GM21717 (cell line): ENCODE measurements around the gene CCDC148.
"Not testable (repeated sequence)": the region's sequence is repeated elsewhere in the genome, so short reads cannot be mapped to it uniquely, and the experiment has no call there.

Experiments used
- ATAC-seq: cut with Tn5 transposase; IDR thresholded peaks from one replicate; pipeline ENCODE4 v1.9.1; 2021; ENCODE audit warnings: mild to moderate bottlenecking, moderate library complexity; ENCODE audit not compliant: unreplicated experiment

CCDC148 gene

GRCh38 chr2:158484892-158485556, 28.5 kb upstream of the CCDC148 start:
- no peak for ATAC-seq

- ATAC-seq = no peak
Measured at GRCh38 chr2:158482594-158482993, 26.0 kb upstream of the CCDC148 start.

GRCh38 chr2:158481116-158481515, 24.6 kb upstream of the CCDC148 start:
- no peak for ATAC-seq

GRCh38 chr2:158478816-158479215, 22.3 kb upstream of the CCDC148 start:
- ATAC-seq = no peak

GRCh38 chr2:158478237-158478636, 21.7 kb upstream of the CCDC148 start:
- ATAC-seq = no peak

GRCh38 chr2:158477202-158477601, 20.6 kb upstream of the CCDC148 start:
- no peak for ATAC-seq

GRCh38 chr2:158474526-158475011, 18.0 kb upstream of the CCDC148 start:
- ATAC-seq = not testable (repeated sequence)

- ATAC-seq = no peak
Measured at GRCh38 chr2:158473719-158474392, 17.3 kb upstream of the CCDC148 start.

- ATAC-seq = not testable (repeated sequence)
Measured at GRCh38 chr2:158473300-158473699, 16.7 kb upstream of the CCDC148 start.

GRCh38 chr2:158472829-158473228, 16.3 kb upstream of the CCDC148 start:
- not testable (repeated sequence) for ATAC-seq

- no peak for ATAC-seq
Measured at GRCh38 chr2:158467248-158467647, 10.7 kb upstream of the CCDC148 start.

GRCh38 chr2:158464426-158465281, 8.1 kb upstream of the CCDC148 start:
- ATAC-seq = no peak

GRCh38 chr2:158463496-158464095, 7.0 kb upstream of the CCDC148 start:
- no peak for ATAC-seq

GRCh38 chr2:158460632-158461297, 4.2 kb upstream of the CCDC148 start:
- ATAC-seq = no peak

GRCh38 chr2:158459161-158460003, 2.8 kb upstream of the CCDC148 start:
- ATAC-seq = no peak

GRCh38 chr2:158458617-158458920, 2.0 kb upstream of the CCDC148 start:
- ATAC-seq = no peak

GRCh38 chr2:158457826-158458616, 1.5 kb upstream of the CCDC148 start:
- ATAC-seq = peak; percentile 56

- ATAC-seq = peak; percentile 37
Measured at GRCh38 chr2:158457092-158457825, 706 bp upstream of the CCDC148 start.
